Endometrium (tissue), 2 donors: ENCODE data around the gene SPHK2.

Experiments
- FAIRE-seq: peaks from 2 replicates; lab custom pipeline; 2012; peaks lifted over from hg19 to GRCh38; lab: Jason Lieb, UNC
- donor health status: control.
- donor health status: control.

The SPHK2 gene

GRCh38 chr19:48603449-48603848 is 15.9 kb upstream of the SPHK2 start:
- no peak for FAIRE-seq

- no peak for FAIRE-seq
These were observed 15.5 kb upstream of the SPHK2 start for GRCh38 chr19:48603850-48604249.

GRCh38 chr19:48606463-48607358 is 12.6 kb upstream of the SPHK2 start, which contains the start of gene SPACA4:
Gene SPACA4 (plus strand): TSS chr19:48606742. CDS start chr19:48606979, 237 bp downstream.
- no peak for FAIRE-seq

GRCh38 chr19:48607359-48607755 is 11.9 kb upstream of the SPHK2 start:
- no peak for FAIRE-seq

- FAIRE-seq, result no peak
These were observed 10.5 kb upstream of the SPHK2 start for GRCh38 chr19:48608798-48609263.

GRCh38 chr19:48609571-48610108 is 9.7 kb upstream of the SPHK2 start:
- no peak for FAIRE-seq

GRCh38 chr19:48611872-48612271 is 7.4 kb upstream of the SPHK2 start:
- no peak for FAIRE-seq

- no peak for FAIRE-seq
These were observed 6.1 kb upstream of the SPHK2 start for GRCh38 chr19:48613024-48613851.

GRCh38 chr19:48613852-48614435 is 5.4 kb upstream of the SPHK2 start:
- no peak for FAIRE-seq

- FAIRE-seq, result no peak
These were observed 4.7 kb upstream of the SPHK2 start, which contains the start of gene FAM83E for GRCh38 chr19:48614436-48615230. Gene FAM83E (minus strand): TSS chr19:48615076. CDS start chr19:48613372, 1,704 bp downstream.

GRCh38 chr19:48615231-48616040 is 3.9 kb upstream of the SPHK2 start:
- FAIRE-seq, result no peak

- no peak for FAIRE-seq
These were observed 3.3 kb upstream of the SPHK2 start for GRCh38 chr19:48616041-48616436.

GRCh38 chr19:48616491-48617056 is 2.7 kb upstream of the SPHK2 start:
- no peak for FAIRE-seq

GRCh38 chr19:48617146-48617937 is 2.0 kb upstream of the SPHK2 start:
- no peak for FAIRE-seq

- FAIRE-seq, result no peak
These were observed 909 bp upstream of the SPHK2 start for GRCh38 chr19:48618278-48618915.

- FAIRE-seq, result no peak
These were observed 633 bp downstream of the SPHK2 start for GRCh38 chr19:48619692-48620585.

- no peak for FAIRE-seq
These were observed 4.3 kb downstream of the SPHK2 start for GRCh38 chr19:48623556-48624066.
